VCaP (cell line): ENCODE measurements around the gene MMAA.
A peak's percentile ranks its signal among the peaks of the same experiment; 100 is the strongest.

Experiments used
- H3K27ac ChIP-seq: fragments of 450-650 bp; 2 replicates; pipeline ENCODE4 v1.5.1; 2017
- CTCF ChIP-seq: fragments of 450-650 bp; conservative IDR thresholded peaks from 2 replicates; pipeline ENCODE4 v1.5.1; 2017; ENCODE audit warnings: mild to moderate bottlenecking, moderate library complexity

The MMAA gene

DNA sequence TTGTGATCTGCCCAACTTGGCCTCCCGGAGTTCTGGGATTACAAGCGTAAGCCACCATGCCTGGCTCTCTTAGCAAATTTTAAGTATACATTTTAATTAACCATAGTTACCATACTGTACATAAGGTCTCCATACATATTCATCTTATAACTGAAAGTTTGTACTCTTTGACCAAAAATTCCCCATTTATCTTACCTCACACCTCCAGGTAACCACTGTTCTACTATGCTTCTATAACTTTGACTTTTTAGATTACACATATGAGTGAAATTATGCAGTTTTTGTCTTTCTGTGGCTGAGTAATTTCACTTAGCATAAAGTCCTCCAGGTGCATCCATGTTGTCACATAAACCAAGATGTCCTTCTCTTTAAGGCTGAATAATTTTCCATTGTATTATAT is 78.1 kb downstream of the MMAA start:
- H3K27ac ChIP-seq: no peak overlapping the region
- TF ChIP-seq CTCF: no peak

GRCh38 chr4:145698507-145698906 is 79.3 kb downstream of the MMAA start:
- no peak overlapping the region for H3K27ac ChIP-seq
- TF ChIP-seq CTCF: no peak

DNA sequence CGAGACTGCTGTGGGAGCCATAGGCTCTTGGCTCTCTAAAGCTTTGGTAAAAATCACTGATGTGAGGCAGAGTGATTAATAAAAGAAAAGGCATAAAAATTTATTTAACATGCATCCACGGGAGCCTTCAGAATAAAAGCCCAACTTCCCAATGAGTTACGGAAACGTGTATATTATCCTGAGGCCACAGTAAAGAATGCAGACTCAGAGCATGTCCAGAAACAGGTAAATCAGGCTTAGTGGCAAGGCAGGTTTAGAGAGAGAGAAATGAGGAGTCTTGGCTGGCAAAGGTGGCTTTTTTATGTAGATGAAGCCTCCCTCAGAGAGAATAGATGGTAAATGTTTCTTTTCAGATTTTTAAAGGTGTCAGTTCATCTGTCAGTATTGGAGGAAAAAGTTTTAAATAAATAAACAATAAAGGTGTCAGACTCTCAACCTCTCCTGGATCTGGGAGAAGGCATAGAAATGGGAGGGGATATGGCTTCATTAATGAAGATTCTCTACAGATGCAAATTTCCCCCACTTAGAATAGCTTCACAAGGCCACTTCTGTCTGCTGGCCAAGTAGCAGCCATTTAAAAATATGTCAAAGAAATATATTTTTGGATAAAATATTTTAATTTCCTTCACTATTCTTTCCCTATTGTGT is 84.8 kb downstream of the MMAA start:
- H3K27ac ChIP-seq: peak overlapping the region; percentile 16; the same call in 1 of the 2 replicates
- TF ChIP-seq CTCF: no peak

GRCh38 chr4:145709336-145709735 is 90.2 kb downstream of the MMAA start:
- no peak overlapping the region for H3K27ac ChIP-seq
- no peak for TF ChIP-seq CTCF
